WTC11 (cell line): ENCODE data around the gene TXNRD2. TPM values are rescaled to one million over a fixed set of nuclear protein-coding genes. Genes with fewer than 3 reads are reported as not detected.

Source experiments
- ATAC-seq: fragments of 200-7000 bp; cut with Tn5 transposase; 2 replicates; pipeline ENCODE4 v1.10.0; 2021; ENCODE audit warnings: mild to moderate bottlenecking, moderate library complexity
- CTCF ChIA-PET: fragments of 300-600 bp; sonication (Branson Sonifier 250); formaldehyde crosslinking; loops from one replicate; lab custom pipeline; 2021; ENCODE audit warnings: antibody characterized with exemption; lab: Charles Lee
- POLR2A ChIA-PET: fragments of 350-600 bp; sonication (Branson Sonifier 250); formaldehyde crosslinking; loops from one replicate; lab custom pipeline; 2021; ENCODE audit warnings: antibody characterized with exemption; lab: Charles Lee
- DNase-seq: peaks from one replicate; pipeline ENCODE4 v3.0.0; 2021; ENCODE audit warnings: low spot score
- H3K27ac Mint-ChIP-seq: 2 replicates; pipeline ENCODE4 v1.8.0; 2021; ENCODE audit warnings: mixed read lengths
- H3K27me3 Mint-ChIP-seq: 2 replicates; pipeline ENCODE4 v1.8.0; 2021; ENCODE audit warnings: low read depth, mild to moderate bottlenecking, moderate library complexity, mixed read lengths
- H3K36me3 Mint-ChIP-seq: 2 replicates; pipeline ENCODE4 v1.8.0; 2021; ENCODE audit warnings: mixed read lengths
- H3K4me1 Mint-ChIP-seq: 2 replicates; pipeline ENCODE4 v1.8.0; 2022; ENCODE audit warnings: mixed read lengths
- H3K4me3 Mint-ChIP-seq: 2 replicates; pipeline ENCODE4 v1.8.0; 2021; ENCODE audit warnings: mild to moderate bottlenecking, moderate library complexity, mixed read lengths
- H3K9me3 Mint-ChIP-seq: 2 replicates; pipeline ENCODE4 v1.8.0; 2021; ENCODE audit warnings: mixed read lengths
- CREB1 ChIP-seq: sonication (generic); formaldehyde crosslinking; IDR thresholded peaks from 2 replicates; pipeline ENCODE4 v1.8.0; 2023; ENCODE audit warnings: mild to moderate bottlenecking, missing genetic modification reagents
- ESRRA ChIP-seq: sonication (generic); formaldehyde crosslinking; IDR thresholded peaks from 2 replicates; pipeline ENCODE4 v1.8.1; 2022; ENCODE audit warnings: mild to moderate bottlenecking, missing genetic modification reagents, borderline replicate concordance
- ETV6 ChIP-seq: sonication (generic); formaldehyde crosslinking; IDR thresholded peaks from 2 replicates; pipeline ENCODE4 v1.8.1; 2022; ENCODE audit warnings: mild to moderate bottlenecking, missing genetic modification reagents
- GABPB1 ChIP-seq: sonication (generic); formaldehyde crosslinking; IDR thresholded peaks from 2 replicates; pipeline ENCODE4 v1.8.1; 2023; ENCODE audit warnings: mild to moderate bottlenecking, missing genetic modification reagents
- IRF2 ChIP-seq: sonication (generic); formaldehyde crosslinking; IDR thresholded peaks from 2 replicates; pipeline ENCODE4 v1.8.0; 2022; ENCODE audit warnings: low read depth, missing genetic modification reagents, borderline replicate concordance
- MYBL2 ChIP-seq: sonication (generic); formaldehyde crosslinking; IDR thresholded peaks from 2 replicates; pipeline ENCODE4 v1.8.1; 2023; ENCODE audit warnings: mild to moderate bottlenecking, moderate library complexity, missing genetic modification reagents
- NFYB ChIP-seq: sonication (generic); formaldehyde crosslinking; conservative IDR thresholded peaks from 2 replicates; pipeline ENCODE4 v1.8.0; 2022; ENCODE audit warnings: low read depth, missing genetic modification reagents
- SMAD4 ChIP-seq: sonication (generic); formaldehyde crosslinking; IDR thresholded peaks from 2 replicates; pipeline ENCODE4 v1.8.0; 2022; ENCODE audit warnings: mild to moderate bottlenecking, missing genetic modification reagents
- SP1 ChIP-seq: sonication (generic); formaldehyde crosslinking; conservative IDR thresholded peaks from 2 replicates; pipeline ENCODE4 v1.8.1; 2022; ENCODE audit warnings: missing genetic modification reagents
- ZNF396 ChIP-seq: fragments of 250-450 bp; sonication (Bioruptor Pico); IDR thresholded peaks from 2 replicates; pipeline ENCODE4 v1.8.0; 2021; ENCODE audit warnings: mild to moderate bottlenecking, moderate library complexity, borderline replicate concordance
- ZNF423 ChIP-seq: fragments of 250-450 bp; sonication (Bioruptor Pico); IDR thresholded peaks from 2 replicates; pipeline ENCODE4 v2.1.2; 2022; ENCODE audit warnings: mild to moderate bottlenecking, moderate library complexity
- ZNF671 ChIP-seq: fragments of 250-450 bp; sonication (Bioruptor Pico); IDR thresholded peaks from 2 replicates; pipeline ENCODE4 v1.8.0; 2021; ENCODE audit warnings: mild to moderate bottlenecking
- total RNA-seq: library from RNA; stranded (reverse); gene quantifications from 3 replicates; pipeline ENCODE4 v1.2.3, GENCODE V29; 2021
- TF ChIP-seq, protein P1 (sequence below): sonication (generic); formaldehyde crosslinking; IDR thresholded peaks from 2 replicates; pipeline ENCODE4 v1.8.1; 2022; ENCODE audit warnings: low read depth, missing genetic modification reagents, borderline replicate concordance
- TF ChIP-seq, protein P2 (sequence below): fragments of 250-450 bp; sonication (Bioruptor Pico); IDR thresholded peaks from 2 replicates; pipeline ENCODE4 v1.9.0; 2021; ENCODE audit warnings: mild to moderate bottlenecking
- TF ChIP-seq, protein P3 (sequence below): sonication (generic); formaldehyde crosslinking; IDR thresholded peaks from 2 replicates; pipeline ENCODE4 v1.8.1; 2022; ENCODE audit warnings: mild to moderate bottlenecking, moderate library complexity, missing genetic modification reagents
- TF ChIP-seq, protein P4 (sequence below): sonication (generic); formaldehyde crosslinking; conservative IDR thresholded peaks from 2 replicates; pipeline ENCODE4 v1.8.1; 2022; ENCODE audit warnings: mild to moderate bottlenecking, missing genetic modification reagents
- TF ChIP-seq, protein P5 (sequence below): sonication (generic); formaldehyde crosslinking; IDR thresholded peaks from 2 replicates; pipeline ENCODE4 v1.8.0; 2022; ENCODE audit warnings: mild to moderate bottlenecking, missing genetic modification reagents
- TF ChIP-seq, protein P6 (sequence below): sonication (generic); formaldehyde crosslinking; IDR thresholded peaks from 2 replicates; pipeline ENCODE4 v1.8.0; 2022; ENCODE audit warnings: mild to moderate bottlenecking, missing genetic modification reagents
- TF ChIP-seq, protein P7 (sequence below): sonication (generic); formaldehyde crosslinking; IDR thresholded peaks from 2 replicates; pipeline ENCODE4 v1.8.0; 2022; ENCODE audit warnings: mild to moderate bottlenecking, missing genetic modification reagents
- TF ChIP-seq, protein P8 (sequence below): sonication (generic); formaldehyde crosslinking; IDR thresholded peaks from 2 replicates; pipeline ENCODE4 v1.8.1; 2023; ENCODE audit warnings: mild to moderate bottlenecking, missing genetic modification reagents, moderate library complexity

Gene TXNRD2
- total RNA-seq, 1 experiment from 2014 or later = 15.9 TPM

DNA sequence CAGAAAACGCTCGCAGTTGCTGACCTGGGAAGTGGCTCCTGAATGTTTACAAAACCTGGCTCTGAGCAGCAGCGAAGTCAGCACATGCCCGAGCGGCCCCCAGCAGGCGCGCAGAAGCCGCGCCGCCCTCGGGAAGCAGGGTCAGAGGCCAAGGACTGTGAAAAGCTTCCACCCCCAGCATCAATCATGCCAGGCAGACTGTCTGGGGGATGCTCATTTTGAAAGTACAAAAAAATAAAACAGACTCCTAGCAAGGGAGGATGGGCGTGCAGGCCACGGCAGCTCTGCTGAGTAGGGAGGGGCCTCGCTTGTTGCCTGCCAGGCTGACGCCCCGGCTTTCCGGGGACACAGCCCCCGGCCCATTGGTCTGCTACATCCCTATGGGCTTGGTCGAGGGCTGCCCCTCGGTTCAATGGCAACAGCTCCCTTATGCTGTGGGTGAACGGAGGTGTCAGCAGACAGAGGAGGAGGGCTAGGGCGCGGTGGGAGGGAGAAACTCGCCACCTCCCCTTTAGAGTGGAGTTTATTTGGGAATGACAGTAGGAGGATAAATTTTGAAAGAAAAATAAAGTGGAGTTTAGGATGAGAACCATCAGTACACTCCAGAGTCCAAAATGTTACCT is 49.2 kb downstream of the TXNRD2 start:
- Mint-ChIP-seq H3K9me3 (no peaks in the 10 kb centered on the region), H3K27me3 (no peaks in the 10 kb centered on the region; the same call in 1 of the 2 replicates), H3K4me1 (peaks cover 29% of the 10 kb centered on the region), H3K36me3 (no peaks in the 10 kb centered on the region), H3K27ac (peak overlapping the region; percentile 74; the same call in 1 of the 2 replicates), H3K4me3 (no peak overlapping the region)
- no peak for DNase-seq
- CTCF ChIA-PET = interaction anchor here (0.7 to 4.3 kb wide), 5 partner anchors 11 to 168 kb away, joined by 3 to 25 read pairs (median 5); partner anchors contain the start of gene GP1BB
- POLR2A ChIA-PET = no interaction called here
- ATAC-seq = peak; percentile 16; the same call in 1 of the 2 replicates
- TF ChIP-seq, protein P1, sequence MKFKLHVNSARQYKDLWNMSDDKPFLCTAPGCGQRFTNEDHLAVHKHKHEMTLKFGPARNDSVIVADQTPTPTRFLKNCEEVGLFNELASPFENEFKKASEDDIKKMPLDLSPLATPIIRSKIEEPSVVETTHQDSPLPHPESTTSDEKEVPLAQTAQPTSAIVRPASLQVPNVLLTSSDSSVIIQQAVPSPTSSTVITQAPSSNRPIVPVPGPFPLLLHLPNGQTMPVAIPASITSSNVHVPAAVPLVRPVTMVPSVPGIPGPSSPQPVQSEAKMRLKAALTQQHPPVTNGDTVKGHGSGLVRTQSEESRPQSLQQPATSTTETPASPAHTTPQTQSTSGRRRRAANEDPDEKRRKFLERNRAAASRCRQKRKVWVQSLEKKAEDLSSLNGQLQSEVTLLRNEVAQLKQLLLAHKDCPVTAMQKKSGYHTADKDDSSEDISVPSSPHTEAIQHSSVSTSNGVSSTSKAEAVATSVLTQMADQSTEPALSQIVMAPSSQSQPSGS (CRISPR knock-in tag) = no peak
- TF ChIP-seq, protein P2, sequence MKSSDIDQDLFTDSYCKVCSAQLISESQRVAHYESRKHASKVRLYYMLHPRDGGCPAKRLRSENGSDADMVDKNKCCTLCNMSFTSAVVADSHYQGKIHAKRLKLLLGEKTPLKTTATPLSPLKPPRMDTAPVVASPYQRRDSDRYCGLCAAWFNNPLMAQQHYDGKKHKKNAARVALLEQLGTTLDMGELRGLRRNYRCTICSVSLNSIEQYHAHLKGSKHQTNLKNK (CRISPR knock-in tag) = no peak
- TF ChIP-seq IRF2 (no peak), SMAD4 (CRISPR knock-in tag) (no peak), ZNF671 (CRISPR knock-in tag) (no peak), GABPB1 (CRISPR knock-in tag) (peak; percentile 78), ESRRA (CRISPR knock-in tag) (peak; percentile 45; the same call in 1 of the 2 replicates), MYBL2 (0 out of 2 replicates have a peak, but pooled peaks have one; percentile 17), ZNF423 (CRISPR knock-in tag) (no peak), NFYB (no peak)
- TF ChIP-seq, protein P3, sequence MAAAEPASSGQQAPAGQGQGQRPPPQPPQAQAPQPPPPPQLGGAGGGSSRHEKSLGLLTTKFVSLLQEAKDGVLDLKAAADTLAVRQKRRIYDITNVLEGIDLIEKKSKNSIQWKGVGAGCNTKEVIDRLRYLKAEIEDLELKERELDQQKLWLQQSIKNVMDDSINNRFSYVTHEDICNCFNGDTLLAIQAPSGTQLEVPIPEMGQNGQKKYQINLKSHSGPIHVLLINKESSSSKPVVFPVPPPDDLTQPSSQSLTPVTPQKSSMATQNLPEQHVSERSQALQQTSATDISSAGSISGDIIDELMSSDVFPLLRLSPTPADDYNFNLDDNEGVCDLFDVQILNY (CRISPR knock-in tag) = no peak

DNA sequence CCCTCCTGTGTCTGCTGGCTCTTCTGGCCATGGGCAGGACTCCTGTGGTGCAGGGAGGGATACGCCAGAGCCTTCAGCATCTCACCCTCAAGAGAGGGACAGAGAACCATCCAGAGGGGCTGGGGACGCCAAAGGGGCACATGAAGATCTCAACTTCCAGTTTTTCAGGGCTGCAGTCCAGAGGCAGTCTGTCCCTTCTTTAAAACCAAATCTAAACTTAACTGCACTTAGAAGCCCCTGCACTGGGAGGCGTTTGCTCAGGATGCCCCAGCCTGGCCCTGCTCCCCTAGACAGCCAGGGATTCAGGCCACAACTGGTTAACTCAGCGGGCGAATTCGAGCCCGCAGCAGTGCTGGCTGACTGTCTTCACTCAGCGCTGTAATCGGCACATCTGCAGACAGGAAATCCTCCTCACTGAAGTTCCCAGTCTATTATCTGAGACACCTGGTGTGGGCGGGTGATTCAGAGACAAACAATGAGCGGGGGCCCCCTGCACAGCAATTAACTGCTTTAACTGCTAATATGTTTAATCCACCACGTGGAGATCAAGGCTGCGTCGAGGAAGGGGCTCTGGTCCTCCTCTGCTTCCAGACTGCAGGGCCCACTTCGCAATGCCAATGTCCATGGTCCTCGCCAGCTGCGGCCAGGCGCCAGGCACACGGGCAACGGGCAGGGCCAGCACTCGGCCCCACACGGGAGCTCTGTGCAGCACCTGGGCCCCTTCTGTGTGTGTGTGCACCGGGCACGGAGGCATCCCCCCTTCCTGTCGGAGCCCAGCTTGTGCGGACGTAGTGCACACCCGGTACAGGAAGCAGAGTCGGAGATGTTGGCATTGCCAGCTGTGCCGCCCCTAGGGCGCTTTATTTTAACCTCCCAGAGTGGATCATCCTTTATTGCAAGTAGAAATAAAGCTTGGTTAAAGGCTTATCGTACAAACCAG is 50.0 kb downstream of the TXNRD2 start:
- no peaks in the 10 kb centered on the region; the same call in 1 of the 2 replicates for H3K27me3 Mint-ChIP-seq
- no peaks in the 10 kb centered on the region for H3K36me3 Mint-ChIP-seq
- ChIA-PET POLR2A (no interaction called here), CTCF (interaction anchor here (0.7 to 4.3 kb wide), 8 partner anchors 11 to 212 kb away, joined by 3 to 25 read pairs (median 4); partner anchors contain the start of gene GP1BB)
- DNase-seq = peak; percentile 64
- H3K4me1 Mint-ChIP-seq = peaks cover 29% of the 10 kb centered on the region
- H3K9me3 Mint-ChIP-seq = no peaks in the 10 kb centered on the region
- H3K27ac Mint-ChIP-seq = peak overlapping the region; percentile 74; the same call in 1 of the 2 replicates
- no peak overlapping the region for H3K4me3 Mint-ChIP-seq
- TF ChIP-seq MYBL2 (peak; percentile 43; the same call in 1 of the 2 replicates), ETV6 (peak; percentile 70), SP1 (CRISPR knock-in tag) (0 out of 2 replicates have a peak, but pooled peaks have one; percentile 2), ESRRA (CRISPR knock-in tag) (peak; percentile 22; the same call in 1 of the 2 replicates), ZNF423 (CRISPR knock-in tag) (peak; percentile 53; the same call in 1 of the 2 replicates), ZNF396 (no peak), CREB1 (CRISPR knock-in tag) (0 out of 2 replicates have a peak, but pooled peaks have one; percentile 18)
- TF ChIP-seq, protein P4, sequence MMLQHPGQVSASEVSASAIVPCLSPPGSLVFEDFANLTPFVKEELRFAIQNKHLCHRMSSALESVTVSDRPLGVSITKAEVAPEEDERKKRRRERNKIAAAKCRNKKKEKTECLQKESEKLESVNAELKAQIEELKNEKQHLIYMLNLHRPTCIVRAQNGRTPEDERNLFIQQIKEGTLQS = no peak
- TF ChIP-seq, protein P5, sequence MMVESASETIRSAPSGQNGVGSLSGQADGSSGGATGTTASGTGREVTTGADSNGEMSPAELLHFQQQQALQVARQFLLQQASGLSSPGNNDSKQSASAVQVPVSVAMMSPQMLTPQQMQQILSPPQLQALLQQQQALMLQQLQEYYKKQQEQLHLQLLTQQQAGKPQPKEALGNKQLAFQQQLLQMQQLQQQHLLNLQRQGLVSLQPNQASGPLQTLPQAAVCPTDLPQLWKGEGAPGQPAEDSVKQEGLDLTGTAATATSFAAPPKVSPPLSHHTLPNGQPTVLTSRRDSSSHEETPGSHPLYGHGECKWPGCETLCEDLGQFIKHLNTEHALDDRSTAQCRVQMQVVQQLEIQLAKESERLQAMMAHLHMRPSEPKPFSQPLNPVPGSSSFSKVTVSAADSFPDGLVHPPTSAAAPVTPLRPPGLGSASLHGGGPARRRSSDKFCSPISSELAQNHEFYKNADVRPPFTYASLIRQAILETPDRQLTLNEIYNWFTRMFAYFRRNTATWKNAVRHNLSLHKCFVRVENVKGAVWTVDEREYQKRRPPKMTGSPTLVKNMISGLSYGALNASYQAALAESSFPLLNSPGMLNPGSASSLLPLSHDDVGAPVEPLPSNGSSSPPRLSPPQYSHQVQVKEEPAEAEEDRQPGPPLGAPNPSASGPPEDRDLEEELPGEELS (CRISPR knock-in tag) = 0 out of 2 replicates have a peak, but pooled peaks have one; percentile 16
- TF ChIP-seq, protein P6, sequence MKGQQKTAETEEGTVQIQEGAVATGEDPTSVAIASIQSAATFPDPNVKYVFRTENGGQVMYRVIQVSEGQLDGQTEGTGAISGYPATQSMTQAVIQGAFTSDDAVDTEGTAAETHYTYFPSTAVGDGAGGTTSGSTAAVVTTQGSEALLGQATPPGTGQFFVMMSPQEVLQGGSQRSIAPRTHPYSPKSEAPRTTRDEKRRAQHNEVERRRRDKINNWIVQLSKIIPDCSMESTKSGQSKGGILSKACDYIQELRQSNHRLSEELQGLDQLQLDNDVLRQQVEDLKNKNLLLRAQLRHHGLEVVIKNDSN = no peak
- TF ChIP-seq, protein P7, sequence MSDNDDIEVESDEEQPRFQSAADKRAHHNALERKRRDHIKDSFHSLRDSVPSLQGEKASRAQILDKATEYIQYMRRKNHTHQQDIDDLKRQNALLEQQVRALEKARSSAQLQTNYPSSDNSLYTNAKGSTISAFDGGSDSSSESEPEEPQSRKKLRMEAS (CRISPR knock-in tag) = peak; percentile 60
- TF ChIP-seq, protein P8, sequence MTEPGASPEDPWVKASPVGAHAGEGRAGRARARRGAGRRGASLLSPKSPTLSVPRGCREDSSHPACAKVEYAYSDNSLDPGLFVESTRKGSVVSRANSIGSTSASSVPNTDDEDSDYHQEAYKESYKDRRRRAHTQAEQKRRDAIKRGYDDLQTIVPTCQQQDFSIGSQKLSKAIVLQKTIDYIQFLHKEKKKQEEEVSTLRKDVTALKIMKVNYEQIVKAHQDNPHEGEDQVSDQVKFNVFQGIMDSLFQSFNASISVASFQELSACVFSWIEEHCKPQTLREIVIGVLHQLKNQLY = 0 out of 2 replicates have a peak, but pooled peaks have one; percentile 49
- ATAC-seq = peak; percentile 86
